ENCODE measurements around the gene PNKD.
"Not testable (repeated sequence)": the region's sequence is repeated elsewhere in the genome, so short reads cannot be mapped to it uniquely, and the experiment has no call there.

Gene PNKD

DNA sequence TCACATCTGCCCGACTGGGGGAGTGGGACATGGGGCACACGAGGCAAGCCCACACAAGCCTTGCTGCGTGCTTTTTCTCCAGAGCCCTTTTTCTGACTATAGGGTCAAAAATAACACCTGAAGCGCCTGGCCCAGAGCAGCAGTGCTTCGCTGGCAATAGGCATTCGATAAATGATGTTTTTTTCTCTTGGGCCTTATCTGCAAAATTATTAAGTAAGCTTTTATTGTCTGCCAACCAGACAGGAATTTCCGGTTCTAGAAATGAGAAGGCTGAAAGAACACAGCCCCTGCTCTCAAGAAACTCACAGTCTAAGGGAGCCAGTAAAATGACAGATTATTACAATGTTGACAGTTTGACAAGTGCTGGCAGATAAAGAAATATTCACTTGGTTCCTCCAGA lies 24.7 kb downstream of the PNKD start:
- no peak for DNase-seq

DNA sequence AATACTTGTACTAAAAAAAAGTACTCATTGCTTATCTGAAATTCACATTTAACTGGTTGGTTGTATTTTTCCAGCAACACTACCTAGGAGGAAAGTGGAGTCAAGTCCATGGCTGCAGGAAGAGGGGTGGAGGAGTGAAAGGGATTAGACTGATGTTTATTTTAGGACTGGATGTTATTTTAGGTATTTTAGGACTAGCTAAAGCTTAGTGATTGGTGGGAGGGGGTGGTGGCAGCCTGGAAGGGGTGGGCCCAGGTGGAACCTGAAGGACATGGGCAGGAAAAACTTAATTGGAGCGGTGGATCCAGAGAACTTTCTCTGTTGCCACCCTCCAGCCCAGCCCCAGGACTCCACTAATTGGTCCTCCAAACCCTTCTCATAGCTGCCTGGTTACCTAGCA lies 25.9 kb downstream of the PNKD start:
- DNase-seq: no peak

DNA sequence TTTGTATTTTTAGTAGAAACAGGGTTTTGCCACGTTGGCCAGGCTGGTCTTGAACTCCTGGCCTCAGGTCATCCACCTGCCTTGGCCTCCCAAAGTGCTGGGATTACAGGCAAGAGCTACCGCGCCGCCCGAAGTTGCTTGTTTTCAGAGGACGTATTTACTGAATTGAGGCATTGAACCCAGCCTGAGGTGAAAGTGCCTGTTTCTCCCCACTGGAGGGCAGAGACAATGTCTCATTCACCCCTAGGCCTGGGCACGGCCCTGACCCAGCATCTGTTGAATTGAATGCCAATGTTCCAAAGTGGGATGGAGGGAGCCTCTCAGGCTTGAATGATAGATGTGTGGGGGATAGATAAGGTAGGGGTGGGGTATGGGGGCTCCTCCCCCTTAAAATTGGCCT lies 26.5 kb downstream of the PNKD start:
- no peak for DNase-seq

DNA sequence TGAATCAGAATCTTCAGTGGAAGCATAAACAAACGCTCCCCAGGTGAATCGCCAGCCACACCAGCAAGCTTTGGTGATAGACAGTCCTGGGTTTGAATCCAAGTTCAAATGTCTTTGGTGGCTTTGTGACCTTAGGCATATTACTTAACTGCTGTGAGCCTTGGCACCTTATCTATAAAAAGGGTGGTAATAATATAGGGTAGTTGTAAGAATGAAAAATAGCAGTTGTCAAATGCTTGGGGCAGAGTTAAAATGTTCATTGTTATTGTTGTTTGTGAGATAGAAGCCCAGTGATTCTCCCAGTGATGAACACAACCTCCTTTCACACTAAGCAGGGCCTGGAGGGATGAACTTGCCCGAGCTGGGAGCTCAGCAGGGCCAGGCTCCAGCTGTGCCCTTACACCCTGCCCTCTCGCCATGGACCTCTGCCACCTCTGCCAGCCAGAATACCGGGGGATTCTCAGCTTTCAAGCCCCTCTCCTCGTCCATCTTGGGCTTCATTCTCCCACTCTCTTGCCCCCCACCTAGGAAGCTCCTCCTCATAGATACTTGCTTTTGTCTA lies 28.1 kb downstream of the PNKD start:
- no peak for DNase-seq

DNA sequence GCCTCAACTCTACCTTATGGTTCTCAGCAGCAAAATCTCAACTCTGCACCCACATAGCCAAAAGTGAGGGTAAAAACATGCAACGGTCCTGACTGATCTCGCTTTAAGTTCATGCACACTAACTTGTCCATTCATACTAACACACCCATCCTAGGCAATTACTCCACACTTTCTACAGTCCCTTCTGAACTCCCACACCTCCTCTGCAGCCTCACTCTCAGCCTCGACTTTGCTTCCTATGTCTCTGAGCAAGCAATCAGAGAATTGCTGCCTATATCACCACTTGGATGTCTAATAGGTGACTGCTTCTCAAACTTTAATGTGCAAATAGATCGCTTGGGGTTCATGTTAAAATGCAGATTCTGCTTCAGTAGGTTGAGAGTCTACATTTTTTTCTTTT lies 29.8 kb downstream of the PNKD start:
- DNase-seq: no peak

DNA sequence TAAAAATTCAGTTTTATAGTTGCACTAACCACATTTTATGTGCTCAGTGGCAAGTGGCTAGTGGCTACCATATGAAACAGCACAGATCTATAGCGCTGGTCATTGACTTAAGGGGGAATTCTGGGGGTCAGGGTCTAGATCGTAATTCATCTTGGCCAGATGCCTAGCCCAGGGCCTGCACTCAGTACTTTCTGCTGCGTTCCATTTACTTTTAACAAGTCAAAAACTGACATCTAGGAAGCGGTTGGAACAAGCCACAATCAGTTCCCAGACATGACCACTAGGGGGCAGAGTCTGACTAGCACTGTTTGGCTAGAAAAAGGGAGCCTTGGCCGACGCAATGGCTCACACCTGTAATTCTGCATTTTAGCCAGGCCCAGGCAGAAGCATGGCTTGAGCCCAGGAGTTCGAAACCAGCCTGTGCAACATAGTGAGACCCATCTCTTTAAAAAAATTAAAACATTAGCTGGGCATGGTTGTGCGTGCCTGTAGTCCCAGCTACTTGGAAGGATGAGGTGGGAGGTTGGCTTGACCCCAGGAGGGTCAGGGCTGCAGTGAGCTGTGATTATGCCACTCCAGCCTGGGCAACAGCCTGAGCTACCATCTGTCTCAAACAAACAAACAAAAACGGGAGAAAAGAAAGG lies 31.0 kb downstream of the PNKD start:
- peak; percentile 87 for DNase-seq

DNA sequence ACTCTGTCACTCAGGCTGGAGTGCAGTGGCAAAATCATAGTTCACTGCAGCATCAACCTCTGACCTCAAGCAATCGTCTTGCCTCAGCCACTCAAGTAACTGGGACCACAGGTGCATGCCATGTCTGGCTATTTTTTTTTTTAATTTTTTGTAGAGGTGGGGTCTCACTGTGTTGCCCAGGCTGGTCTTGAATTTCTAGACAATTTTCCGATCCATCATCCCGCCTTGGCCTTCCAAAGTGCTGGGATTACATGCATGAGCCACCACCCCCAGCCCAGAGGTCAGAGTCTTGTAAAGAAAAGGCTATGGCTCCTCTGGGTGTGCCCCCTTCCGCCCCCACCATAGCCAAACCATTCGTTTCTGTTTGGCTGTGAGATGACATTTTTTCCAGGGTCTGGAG lies 35.1 kb downstream of the PNKD start:
- DNase-seq: no peak

DNA sequence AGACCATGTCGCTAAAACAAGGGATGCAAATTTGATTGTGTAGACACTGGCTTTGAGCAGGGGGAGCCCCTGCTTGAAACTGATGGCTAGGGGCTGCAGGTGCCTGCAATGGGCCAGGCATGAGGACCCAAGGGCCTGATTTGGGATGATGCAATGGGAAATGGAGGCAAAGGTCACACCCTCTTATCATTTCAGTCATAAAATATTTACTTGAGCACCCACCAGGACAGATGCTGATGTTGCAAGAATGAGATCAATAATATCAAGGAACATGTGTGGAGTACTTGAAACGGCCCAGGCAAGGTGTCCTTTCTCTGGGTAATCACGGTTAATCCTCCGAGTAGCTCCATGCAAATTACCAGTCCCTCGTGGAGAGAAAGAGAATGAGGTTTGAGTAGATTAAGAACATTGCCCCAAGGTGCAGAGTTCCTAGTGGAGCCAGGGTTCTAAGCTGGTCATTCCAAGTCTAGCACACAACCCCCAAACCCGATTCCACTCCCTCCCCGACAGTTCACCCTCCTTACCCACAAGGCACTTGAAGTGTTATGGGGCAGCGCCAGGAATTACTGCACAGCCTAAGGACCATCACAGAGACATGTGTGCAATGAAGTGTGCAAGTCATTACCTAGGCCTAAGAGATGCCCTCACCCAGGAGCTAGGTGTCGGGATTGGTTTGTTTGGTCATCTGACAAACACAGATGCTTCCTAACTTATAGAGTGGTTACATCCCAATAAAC lies 36.0 kb downstream of the PNKD start:
- DNase-seq: no peak

DNA sequence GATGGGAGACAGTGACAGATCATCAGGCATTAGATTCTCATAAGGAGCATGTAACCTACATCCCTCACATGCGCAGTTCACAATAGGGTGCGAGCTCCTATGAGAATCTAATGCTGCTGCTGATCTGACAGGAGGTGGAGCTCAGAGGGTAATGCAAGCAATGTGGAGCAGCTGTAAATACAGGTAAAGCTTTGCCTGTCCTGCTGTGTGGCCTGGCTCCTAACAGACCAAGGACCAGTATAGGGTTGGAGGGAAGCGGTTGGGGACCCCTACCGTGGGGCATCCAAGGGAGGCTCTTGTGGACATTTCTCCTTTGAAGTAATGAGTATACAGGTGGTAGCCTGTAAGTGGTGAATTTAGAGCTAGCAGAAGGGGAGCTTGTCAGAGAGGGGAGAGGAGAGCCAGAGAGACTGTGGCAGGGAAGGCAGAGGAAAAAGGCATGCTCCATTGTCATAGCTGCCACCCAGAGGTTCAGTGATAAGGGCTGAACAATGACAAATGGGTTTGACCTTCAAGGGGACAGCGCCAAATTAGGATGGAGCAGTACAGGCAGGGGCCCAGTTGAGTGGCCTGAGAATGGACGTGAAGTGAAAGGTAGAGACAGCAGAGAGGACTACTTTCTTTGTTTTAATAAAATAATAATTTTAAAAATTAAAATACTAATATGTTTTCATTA lies 37.2 kb downstream of the PNKD start:
- DNase-seq: no peak

DNA sequence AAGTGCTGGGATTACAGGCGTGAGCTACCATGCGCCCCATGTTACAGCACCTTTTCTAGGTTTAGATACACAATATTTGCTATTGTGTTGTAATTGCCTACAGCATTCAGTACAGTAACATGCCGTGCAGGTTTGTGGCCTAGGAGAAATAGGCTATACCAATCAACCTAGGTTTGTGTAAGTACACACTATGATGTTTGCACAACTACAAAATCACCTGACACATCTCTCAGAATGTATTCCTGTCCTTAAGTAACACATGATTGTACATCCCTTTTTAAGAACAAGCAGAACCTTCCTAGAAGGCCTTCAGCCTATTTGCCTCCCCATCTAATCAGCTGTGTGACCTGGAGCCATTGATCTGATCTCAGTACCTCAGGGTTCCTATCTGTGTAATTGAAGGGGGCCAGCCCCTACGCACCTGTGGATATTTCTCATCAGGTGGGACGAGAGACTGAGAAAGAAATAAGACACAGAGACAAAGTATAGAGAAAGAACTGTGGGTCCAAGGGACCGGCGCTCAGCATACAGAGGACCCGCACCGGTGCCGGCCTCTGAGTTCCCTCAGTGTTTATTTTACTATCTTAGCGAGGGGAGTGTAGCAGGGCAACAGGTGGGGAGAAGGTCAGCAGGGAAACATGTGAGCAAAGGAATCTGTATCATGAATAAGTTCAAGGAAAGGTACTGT lies 40.7 kb downstream of the PNKD start:
- no peak for DNase-seq

DNA sequence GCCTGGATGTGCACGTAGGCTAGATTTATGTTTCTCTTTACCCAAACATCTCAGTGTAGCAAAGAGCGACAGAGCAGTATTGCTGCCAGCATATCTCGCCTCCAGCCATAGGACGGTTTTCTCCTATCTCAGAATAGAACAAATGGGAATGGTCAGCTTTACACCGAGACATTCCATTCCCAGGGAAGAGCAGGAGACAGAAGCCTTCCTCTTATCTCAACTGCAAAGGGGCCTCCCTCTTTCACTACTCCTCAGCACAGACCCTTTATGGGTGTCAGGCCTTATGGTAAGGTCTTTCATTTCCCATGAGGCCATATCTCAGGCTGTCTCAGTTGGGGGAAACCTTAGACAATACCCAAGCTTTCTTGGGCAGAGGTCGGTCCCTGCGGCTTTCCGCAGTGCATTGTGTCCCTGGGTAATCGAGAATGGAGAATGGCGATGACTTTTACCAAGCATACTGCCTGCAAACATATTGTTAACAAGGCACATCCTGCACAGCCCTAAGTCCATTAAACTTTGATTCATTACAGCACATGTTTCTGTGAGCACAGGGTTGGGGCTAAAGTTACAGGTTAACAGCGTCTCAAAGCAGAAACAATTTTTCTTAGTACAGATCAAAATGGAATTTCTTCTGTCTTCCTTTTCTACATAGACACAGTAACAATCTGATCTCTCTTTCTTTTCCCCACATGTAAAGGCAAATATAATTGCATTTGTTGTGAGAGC lies 41.4 kb downstream of the PNKD start:
- not testable (repeated sequence) for DNase-seq

DNA sequence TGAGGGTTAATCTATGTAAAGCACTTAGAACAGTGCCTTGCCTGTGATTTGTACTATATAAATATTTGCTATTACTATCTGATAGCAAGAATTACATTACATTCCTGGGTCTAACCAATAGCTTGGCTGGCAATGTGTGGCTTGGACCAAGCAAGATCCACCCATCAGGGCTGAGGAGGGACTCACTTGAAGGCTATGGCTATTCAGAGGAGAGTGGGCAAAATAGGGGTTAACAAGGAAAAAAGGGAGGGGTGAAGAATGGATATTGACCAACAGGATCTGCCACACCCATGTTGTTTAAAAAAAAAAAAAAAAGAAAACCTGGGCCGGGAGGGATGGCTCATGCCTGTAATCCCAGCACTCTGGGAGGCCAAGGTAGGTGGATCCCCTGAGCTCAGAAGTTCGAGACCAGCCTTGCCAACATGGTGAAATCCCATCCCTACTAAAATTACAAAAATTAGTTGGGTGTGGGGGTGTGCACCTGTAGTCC lies 42.0 kb downstream of the PNKD start:
- no peak for DNase-seq

DNA sequence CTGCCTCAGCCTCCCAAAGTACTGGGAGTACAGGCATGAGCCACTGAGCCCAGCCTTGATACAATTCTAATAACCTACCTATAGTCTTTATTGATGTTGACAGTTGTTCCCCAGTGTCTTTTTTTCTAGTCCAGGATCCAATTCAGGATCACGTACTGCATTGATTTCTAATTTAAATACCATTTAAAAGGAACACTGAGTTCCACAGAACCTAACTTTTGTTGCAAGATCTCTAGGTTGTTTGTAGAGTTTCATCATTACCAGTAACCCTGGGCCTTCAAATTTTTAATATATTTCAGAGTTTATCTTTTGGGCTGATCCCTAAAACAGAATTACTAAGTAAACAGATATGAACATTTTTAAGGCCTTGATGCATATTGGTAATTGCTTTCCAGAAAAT lies 43.0 kb downstream of the PNKD start:
- DNase-seq: no peak

DNA sequence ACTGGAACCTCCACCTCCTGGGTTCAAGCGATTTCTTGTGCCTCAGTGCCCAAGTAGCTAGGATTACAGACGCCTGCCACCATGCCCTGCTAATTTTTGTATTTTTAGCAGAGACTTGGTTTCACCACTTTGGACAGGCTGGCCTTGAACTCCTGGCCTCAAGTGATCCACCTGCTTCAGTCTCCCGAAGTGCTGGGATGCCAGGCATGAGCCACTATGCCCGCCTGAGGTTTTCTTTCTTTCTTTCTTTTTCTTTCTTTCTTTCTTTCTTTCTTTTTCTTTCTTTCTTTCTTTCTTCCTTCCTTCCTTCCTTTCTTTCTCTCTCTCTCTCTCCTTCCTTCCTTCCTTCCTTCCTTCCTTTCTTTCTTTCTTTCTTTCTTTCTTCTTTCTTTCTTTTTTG lies 44.4 kb downstream of the PNKD start:
- DNase-seq: not testable (repeated sequence)

DNA sequence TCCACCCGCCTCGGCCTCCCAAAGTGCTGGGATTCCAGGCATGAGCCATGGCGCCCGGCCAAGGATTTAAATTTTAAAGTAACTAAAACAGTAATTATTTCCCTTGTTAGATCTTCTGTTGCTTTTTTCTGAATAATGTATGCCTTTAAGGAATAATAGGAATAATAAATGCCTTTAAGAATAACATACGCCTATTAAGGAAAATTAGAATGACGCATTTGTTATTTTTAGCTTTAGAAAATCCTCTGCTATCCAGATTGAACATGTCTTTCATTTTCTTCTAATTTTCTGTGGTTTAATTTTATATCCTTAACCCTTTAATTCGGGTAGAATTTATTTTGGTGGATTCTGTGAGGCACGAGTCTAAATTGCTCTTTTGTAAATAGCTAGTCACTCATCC lies 45.1 kb downstream of the PNKD start:
- DNase-seq: no peak

DNA sequence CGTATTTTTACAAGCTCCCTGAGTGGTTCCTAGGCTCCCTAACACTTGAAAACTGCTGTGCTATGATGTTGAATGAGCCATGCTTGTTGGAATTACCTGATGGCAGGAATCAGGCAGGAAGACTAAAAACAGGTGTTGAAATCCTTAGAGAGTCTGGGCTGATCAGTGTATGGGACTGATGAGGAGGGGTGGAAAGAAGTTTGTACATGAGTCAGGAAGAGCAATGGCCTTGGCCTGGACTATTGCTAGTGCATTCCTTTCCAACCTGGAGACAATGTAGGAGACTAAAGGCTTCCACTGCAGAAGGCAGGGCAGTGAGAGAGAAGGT lies 46.9 kb downstream of the PNKD start:
- DNase-seq: no peak

DNA sequence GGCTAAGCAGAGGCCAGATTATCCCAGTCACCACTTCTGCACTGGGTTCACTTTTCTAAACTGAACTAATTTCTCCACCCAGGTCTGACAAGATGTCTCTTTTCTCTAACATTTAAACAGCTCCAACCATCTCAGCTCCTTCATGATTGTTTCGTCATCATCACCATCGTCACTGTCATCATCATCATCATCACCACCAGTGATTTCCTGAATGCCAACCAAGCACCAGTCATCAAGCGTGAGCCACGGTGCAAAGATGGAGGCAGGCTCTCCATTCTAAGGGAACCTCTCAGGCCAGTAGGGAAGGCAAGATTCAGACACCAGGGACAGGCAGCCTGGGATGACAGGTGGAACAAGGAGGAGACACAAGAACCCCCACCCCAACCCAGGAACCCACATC lies 47.5 kb downstream of the PNKD start:
- no peak for DNase-seq

DNA sequence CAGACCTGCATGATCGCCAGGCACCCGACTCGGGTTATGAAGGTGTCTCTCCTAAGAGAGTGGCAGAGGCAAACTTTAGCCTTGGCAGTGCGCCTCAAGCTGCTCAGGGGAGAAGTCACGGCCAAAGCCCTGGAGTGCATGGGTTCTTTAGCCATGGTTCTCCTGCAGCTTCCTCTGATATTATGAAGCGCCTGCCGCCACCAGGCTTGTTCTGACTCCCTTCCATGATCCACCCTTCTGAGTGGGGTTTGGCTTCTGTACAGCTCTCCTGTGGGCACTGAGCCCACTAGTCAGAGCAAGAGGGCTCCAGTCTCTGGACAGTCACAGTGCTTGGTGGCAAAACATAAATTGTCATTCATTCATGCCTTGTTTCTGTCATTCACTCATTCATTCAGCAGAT lies 47.9 kb downstream of the PNKD start:
- DNase-seq: no peak

DNA sequence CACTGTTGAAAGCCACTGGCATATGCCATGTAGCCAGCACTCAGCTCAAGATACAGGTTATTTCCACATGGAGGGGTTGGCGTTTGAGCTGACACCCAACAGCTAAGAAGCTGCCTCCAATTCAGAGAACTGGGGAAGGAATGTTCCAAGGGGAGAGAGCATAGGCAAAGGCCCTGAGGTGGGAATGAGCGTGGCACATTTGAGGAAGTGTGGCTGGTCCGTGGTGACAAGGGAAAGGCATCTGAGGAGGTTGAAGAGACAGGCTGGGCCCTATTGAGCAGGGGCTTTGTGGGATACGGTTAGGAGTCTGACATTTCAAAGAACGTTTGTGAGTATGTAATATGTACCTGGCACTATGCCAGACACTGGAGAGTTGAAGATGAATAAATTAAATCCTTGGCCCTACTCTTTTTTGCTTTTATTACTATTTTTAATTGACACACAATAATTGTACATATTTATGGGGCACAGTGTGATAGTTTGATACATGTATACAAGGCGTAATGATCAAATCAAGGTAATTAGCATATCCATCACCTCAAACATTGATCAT lies 49.6 kb downstream of the PNKD start:
- no peak for DNase-seq

DNA sequence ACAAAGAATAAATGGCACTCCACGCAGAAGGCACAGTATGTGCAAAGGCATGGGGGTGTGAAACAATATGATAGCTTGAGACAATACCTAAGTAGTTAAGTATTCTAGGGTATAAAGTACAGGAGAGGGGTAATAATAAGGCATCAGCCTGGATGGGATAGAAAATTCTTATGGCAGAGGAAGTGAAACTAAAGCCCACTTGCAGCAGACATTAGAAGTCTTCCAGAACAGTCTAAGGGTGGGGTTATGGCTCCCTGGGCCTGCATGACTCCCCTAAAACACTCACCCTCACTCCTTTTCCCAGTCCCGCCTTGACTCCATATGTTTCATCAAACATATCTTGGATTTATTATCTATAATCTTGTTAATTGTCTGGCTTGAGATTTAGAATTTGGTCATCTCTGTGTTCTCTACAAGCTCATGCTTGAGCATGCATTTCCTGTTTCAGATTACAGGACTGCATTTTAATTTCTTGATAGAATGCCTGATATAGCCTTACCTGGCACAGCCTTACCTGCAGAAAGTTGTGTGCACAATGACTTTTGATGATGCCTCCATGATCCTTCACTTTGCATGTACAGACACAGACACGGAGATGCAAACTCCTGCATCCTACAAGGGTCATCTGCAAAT lies 50.5 kb downstream of the PNKD start:
- no peak for DNase-seq

DNA sequence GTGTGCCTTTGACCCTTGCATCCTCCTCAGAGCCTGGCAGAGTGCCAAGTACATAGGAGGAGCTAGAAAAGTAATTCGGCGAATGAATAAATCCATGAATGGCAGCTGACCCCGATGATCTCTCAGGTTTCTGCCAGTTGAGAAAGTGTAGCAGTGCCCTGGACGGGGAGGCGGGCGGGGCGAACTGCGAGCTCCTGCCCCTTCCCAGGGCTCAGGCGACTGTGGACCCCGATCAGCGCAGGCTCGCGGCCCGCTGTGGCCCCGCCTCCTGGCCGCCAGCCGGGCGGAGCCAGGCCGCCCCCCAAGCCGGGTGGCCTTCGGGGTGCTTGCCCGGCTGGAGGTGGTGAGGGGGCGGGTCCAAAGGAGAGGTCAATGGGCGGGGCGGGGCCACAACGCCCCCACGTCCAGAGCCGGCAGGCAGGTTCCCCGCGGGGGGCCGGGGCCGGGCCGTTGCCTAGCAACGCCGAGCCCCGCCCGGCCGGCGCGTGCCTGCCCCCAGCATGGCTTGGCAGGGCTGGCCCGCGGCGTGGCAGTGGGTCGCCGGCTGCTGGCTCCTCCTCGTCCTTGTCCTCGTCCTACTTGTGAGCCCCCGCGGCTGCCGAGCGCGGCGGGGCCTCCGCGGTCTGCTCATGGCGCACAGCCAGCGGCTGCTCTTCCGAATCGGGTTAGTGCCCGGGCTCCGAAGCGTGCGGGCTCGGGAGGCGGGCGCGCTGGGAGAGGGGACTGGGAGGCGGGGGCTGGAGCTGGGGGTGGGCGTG lies 52.6 kb downstream of the PNKD start:
- peak; percentile 87 for DNase-seq

Measured in GDM1 (cell line).